Head of caudate nucleus (tissue), 42 donors: ENCODE results near the gene SKIC2.
A peak's percentile ranks its signal among the peaks of the same experiment; 100 is the strongest.
"Not testable (repeated sequence)": the region's sequence is repeated elsewhere in the genome, so short reads cannot be mapped to it uniquely, and the experiment has no call there.

ENCODE experiments used
- DNase-seq, 42 donors: peaks; one replicate each; pipeline versions ENCODE4 v3.0.0 to v3.0.0-alpha.2; 2020 to 2021; ENCODE audit warnings: mixed read lengths in 7 of 42
- intact Hi-C: fragments of 100-400 bp; cut with DNase I; formaldehyde crosslinking; loops from one replicate; pipeline ENCODE4 v1.15.0; 2022

The SKIC2 gene

GRCh38 chr6:31981744-31982143 is 22.8 kb downstream of the SKIC2 start, which contains the start of gene C4A:
Gene C4A, plus strand, starts transcription at chr6:31982057. Its CDS starts 51 bp downstream, at chr6:31982108.
- intact Hi-C loops, DNase-seq: not testable (repeated sequence)

GRCh38 chr6:31989363-31989762 is 30.4 kb downstream of the SKIC2 start:
- DNase-seq, intact Hi-C loops: not testable (repeated sequence)

GRCh38 chr6:31994421-31994820 is 35.4 kb downstream of the SKIC2 start:
- DNase-seq, intact Hi-C loops: not testable (repeated sequence)

GRCh38 chr6:31996385-31996784 is 37.4 kb downstream of the SKIC2 start:
- intact Hi-C loops = not testable (repeated sequence)
- peak in 1 of 42 donors; percentile 21 for DNase-seq

- DNase-seq, intact Hi-C loops: not testable (repeated sequence)
Observed at GRCh38 chr6:32002546-32003268, 43.7 kb downstream of the SKIC2 start.

GRCh38 chr6:32003301-32003700 is 44.3 kb downstream of the SKIC2 start:
- DNase-seq, intact Hi-C loops: not testable (repeated sequence)

GRCh38 chr6:32004393-32004792 is 45.4 kb downstream of the SKIC2 start:
- peak in 5 of 42 donors; percentile 0 to 27 (median 5) for DNase-seq
- intact Hi-C loops = not testable (repeated sequence)

GRCh38 chr6:32004864-32005537 is 46.0 kb downstream of the SKIC2 start:
- peak in 5 of 42 donors; percentile 0 to 24 (median 1) for DNase-seq
- intact Hi-C loops = not testable (repeated sequence)

- DNase-seq = peak in 8 of 42 donors; percentile 1 to 18 (median 6)
- intact Hi-C loops = not testable (repeated sequence)
Observed at GRCh38 chr6:32005538-32005880, 46.5 kb downstream of the SKIC2 start.

- intact Hi-C loops = not testable (repeated sequence)
- DNase-seq = peak in 7 of 42 donors; percentile 1 to 26 (median 3)
Observed at GRCh38 chr6:32005991-32006529, 47.1 kb downstream of the SKIC2 start.

GRCh38 chr6:32007086-32007485 is 48.1 kb downstream of the SKIC2 start:
- intact Hi-C loops = not testable (repeated sequence)
- peak in 7 of 42 donors; percentile 3 to 10 (median 7) for DNase-seq

- DNase-seq, intact Hi-C loops: not testable (repeated sequence)
Observed at GRCh38 chr6:32008037-32008436, 49.1 kb downstream of the SKIC2 start.

- intact Hi-C loops = not testable (repeated sequence)
- DNase-seq = peak in 3 of 42 donors; percentile 2 to 4 (median 3)
Observed at GRCh38 chr6:32008616-32009015, 49.6 kb downstream of the SKIC2 start.

GRCh38 chr6:32009537-32009936 is 50.6 kb downstream of the SKIC2 start:
- peak in 2 of 42 donors; percentile 3 to 7 for DNase-seq
- intact Hi-C loops = not testable (repeated sequence)

- peak in 3 of 42 donors; percentile 2 to 20 (median 9) for DNase-seq
- intact Hi-C loops = not testable (repeated sequence)
Observed at GRCh38 chr6:32010856-32011530, 52.0 kb downstream of the SKIC2 start.

- intact Hi-C loops = not testable (repeated sequence)
- DNase-seq = peak in 9 of 42 donors; percentile 1 to 39 (median 4)
Observed at GRCh38 chr6:32012941-32013617, 54.1 kb downstream of the SKIC2 start.

- DNase-seq, intact Hi-C loops: not testable (repeated sequence)
Observed at GRCh38 chr6:32013738-32014137, 54.8 kb downstream of the SKIC2 start.

GRCh38 chr6:32014547-32014946 is 55.6 kb downstream of the SKIC2 start, which contains the start of gene C4B:
Gene C4B, plus strand, starts transcription at chr6:32014795. Its CDS starts 51 bp downstream, at chr6:32014846.
- DNase-seq, intact Hi-C loops: not testable (repeated sequence)
